22Rv1 (cell line): Measurements from ENCODE around the gene TSTD2.
"Not testable (repeated sequence)": the region's sequence is repeated elsewhere in the genome, so short reads cannot be mapped to it uniquely, and the experiment has no call there.

Experiments
- CTCF ChIP-seq: fragments of 450-650 bp; IDR thresholded peaks from 2 replicates; pipeline ENCODE4 v1.5.1; 2017; ENCODE audit warnings: mild to moderate bottlenecking
- ZFX ChIP-seq: fragments of 450-650 bp; IDR thresholded peaks from 2 replicates; pipeline ENCODE4 v1.6.1; 2017; ENCODE audit warnings: antibody characterized with exemption, borderline replicate concordance

DNA sequence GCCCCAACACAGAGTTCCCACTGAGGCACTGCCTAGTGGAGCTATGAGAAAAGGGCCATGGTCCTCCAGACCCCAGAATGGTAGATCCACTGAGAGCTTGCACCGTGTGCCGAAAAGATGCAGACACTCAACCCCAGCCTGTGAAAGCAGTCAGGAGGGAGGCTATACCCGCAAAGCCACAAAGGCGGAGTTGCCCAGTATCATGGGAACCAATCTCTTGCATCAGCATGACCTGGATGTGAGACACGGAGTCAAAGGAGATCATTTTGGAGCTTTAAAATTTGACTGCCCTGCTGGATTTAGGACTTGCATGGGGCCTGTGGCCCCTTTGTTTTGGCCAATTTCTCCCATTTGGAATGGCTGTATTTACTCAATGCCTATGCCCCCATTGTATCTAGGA is 10.7 kb downstream of the TSTD2 start:
- not testable (repeated sequence) for TF ChIP-seq CTCF, ZFX
